ENCODE results near the gene ACSBG1.

DNA sequence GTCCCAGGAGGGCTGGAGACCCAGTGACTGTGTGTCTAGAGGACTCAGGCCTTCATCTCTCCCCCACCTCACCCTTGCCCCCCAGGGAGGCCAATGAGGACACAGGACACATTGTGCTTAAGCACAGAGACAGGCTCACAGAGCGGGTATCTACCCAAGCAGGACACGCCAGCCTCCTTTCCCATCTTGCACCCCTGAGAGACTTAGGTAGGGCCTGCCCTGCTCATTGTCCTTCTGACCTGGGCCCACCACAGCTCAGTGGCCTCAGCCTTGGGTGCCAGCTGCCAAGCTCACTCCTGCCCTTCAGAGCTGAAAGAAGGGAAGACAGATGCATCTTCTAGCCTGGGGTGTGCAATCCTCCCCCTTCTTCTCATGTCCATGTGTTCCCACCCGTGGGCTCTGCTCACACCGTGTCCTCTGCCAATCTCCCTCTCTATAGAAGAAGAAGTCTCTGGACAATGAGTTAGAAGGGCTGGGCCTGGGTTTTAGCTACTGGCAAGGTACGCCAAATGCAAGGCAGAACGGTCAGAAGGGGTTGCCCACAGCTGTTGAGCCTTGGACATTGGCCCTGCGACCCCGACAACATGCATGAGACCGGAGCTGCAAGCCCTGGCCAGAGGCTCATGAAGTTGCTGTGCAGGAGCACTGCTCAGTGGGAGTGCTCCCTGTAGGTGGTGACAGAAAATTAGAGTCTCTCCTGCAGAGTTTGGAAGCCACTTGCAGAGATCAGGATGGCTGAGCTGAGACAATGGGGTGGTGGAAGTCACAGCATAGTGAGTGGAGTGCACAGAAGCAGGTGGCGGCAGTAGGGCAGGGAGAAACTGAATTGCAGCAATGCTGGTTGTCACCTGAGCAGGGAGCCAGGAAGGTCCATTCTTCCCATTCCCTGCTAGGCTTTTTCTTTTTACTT, 32.8 kb downstream of the ACSBG1 start:
- TF ChIP-seq, protein P1, sequence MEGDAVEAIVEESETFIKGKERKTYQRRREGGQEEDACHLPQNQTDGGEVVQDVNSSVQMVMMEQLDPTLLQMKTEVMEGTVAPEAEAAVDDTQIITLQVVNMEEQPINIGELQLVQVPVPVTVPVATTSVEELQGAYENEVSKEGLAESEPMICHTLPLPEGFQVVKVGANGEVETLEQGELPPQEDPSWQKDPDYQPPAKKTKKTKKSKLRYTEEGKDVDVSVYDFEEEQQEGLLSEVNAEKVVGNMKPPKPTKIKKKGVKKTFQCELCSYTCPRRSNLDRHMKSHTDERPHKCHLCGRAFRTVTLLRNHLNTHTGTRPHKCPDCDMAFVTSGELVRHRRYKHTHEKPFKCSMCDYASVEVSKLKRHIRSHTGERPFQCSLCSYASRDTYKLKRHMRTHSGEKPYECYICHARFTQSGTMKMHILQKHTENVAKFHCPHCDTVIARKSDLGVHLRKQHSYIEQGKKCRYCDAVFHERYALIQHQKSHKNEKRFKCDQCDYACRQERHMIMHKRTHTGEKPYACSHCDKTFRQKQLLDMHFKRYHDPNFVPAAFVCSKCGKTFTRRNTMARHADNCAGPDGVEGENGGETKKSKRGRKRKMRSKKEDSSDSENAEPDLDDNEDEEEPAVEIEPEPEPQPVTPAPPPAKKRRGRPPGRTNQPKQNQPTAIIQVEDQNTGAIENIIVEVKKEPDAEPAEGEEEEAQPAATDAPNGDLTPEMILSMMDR (IDR thresholded peaks at IDR 0.05), result no peak
- TF ChIP-seq POLR2A (IDR thresholded peaks at IDR 0.05) (no peak), POLR2AphosphoS5 (IDR thresholded peaks at IDR 0.05) (no peak)

All from breast epithelium (tissue), 3 donors.